Nephron (organoid): ENCODE measurements around the gene LGI4.
"Not testable (repeated sequence)": the region's sequence is repeated elsewhere in the genome, so short reads cannot be mapped to it uniquely, and the experiment has no call there.

ENCODE experiments used
- H3K27ac Mint-ChIP-seq, 3 experiments: 2 replicates each; pipeline ENCODE4 v1.8.0; 2020; ENCODE audit warnings: mixed read lengths in 3 of 3, mild to moderate bottlenecking in 2 of 3, moderate library complexity in 1 of 3
- H3K27me3 Mint-ChIP-seq: 2 replicates; pipeline ENCODE4 v1.8.0; 2021; ENCODE audit warnings: low read depth, mild to moderate bottlenecking, moderate library complexity, mixed read lengths
- H3K36me3 Mint-ChIP-seq: 2 replicates; pipeline ENCODE4 v1.8.0; 2020; ENCODE audit warnings: low read depth, mixed read lengths
- H3K4me1 Mint-ChIP-seq: 2 replicates; pipeline ENCODE4 v1.8.0; 2020; ENCODE audit warnings: mixed read lengths
- H3K4me3 Mint-ChIP-seq, 3 experiments: 2 replicates each; pipeline ENCODE4 v1.8.0; 2020; ENCODE audit warnings: mild to moderate bottlenecking in 3 of 3, mixed read lengths in 3 of 3, moderate library complexity in 2 of 3
- H3K9me3 Mint-ChIP-seq: 2 replicates; pipeline ENCODE4 v1.8.0; 2020; ENCODE audit warnings: mixed read lengths
- TF ChIP-seq, protein P1 (sequence below), 3 experiments: fragments of 200-600 bp; sonication (generic); IDR thresholded peaks; one replicate each; pipeline ENCODE4 v1.5.0; 2021; ENCODE audit warnings: antibody characterized with exemption in 3 of 3; ENCODE audit not compliant: unreplicated experiment in 3 of 3

Gene LGI4

DNA sequence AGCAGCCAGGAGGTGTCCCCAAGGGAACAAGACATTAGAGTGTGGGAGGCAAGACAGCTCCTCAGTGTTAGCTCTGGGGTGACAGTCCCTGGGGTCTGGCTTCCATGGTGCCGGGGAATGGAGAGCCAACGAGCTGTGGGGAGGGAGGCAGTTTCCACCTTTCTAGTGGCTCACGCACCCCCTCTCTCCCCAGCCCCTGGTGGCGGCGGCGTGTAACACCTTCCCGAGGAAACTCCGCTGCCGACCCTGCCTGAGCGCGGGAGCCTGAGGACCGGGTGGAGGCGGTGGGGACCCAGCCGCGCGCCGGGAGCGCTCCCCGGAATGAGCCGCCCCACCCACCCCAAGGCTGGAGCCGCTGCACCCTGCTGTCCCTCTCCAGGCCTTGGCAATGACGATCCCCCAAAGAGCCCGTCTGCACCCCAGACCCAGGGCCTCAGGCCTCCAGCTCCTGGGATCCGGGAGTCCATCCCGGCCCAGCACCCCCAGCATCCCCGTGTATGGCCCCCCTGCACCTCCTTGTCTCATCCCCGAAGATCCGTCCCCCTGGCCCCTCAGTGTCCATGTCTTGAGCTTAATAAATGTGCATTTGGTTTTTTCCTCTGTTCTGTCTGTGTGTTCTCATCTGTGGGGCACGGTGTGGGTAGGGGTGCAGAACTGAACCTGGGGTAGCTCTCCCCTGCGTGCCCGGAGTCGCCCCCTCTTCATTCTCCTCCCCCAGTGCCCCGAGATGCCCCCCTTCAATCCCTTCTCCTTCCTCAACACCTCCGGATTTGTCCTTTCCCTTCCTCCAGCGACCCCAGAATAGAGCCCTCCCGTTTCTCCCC is 19.1 kb upstream of the LGI4 start:
- peaks cover 80% of the 10 kb centered on the region for H3K27me3 Mint-ChIP-seq
- TF ChIP-seq, protein P1, sequence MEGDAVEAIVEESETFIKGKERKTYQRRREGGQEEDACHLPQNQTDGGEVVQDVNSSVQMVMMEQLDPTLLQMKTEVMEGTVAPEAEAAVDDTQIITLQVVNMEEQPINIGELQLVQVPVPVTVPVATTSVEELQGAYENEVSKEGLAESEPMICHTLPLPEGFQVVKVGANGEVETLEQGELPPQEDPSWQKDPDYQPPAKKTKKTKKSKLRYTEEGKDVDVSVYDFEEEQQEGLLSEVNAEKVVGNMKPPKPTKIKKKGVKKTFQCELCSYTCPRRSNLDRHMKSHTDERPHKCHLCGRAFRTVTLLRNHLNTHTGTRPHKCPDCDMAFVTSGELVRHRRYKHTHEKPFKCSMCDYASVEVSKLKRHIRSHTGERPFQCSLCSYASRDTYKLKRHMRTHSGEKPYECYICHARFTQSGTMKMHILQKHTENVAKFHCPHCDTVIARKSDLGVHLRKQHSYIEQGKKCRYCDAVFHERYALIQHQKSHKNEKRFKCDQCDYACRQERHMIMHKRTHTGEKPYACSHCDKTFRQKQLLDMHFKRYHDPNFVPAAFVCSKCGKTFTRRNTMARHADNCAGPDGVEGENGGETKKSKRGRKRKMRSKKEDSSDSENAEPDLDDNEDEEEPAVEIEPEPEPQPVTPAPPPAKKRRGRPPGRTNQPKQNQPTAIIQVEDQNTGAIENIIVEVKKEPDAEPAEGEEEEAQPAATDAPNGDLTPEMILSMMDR (IDR thresholded peaks at IDR 0.05; ENCODE audit: unreplicated experiment in 3 of 3) = peak; percentile 49 to 65 (median 59)
- no peaks in the 10 kb centered on the region for H3K9me3 Mint-ChIP-seq
- H3K27ac Mint-ChIP-seq = peak overlapping the region in 2 of 3 experiments; percentile 32 to 58
- H3K4me3 Mint-ChIP-seq = peak overlapping the region; percentile 84 to 87 (median 86)
- peaks cover 24% of the 10 kb centered on the region for H3K4me1 Mint-ChIP-seq
- no peaks in the 10 kb centered on the region for H3K36me3 Mint-ChIP-seq

DNA sequence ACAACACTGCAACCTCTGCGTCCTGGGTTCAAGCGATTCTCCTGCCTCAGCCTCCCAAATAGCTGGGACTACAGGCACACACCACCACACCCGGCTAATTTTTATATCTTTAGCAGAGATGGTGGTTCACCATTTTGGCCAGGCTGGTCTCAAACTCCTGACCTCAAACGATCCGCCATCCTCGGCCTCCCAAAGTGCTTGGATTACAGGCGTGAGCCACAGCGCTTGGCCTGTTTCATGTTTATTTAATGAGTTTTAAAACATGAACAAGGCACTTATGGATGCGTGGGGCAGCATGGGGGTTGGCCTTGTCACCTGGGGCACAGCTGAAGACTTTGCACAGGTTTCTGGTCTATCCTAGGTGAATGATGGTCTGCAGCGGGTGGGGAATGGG is 18.3 kb upstream of the LGI4 start:
- H3K36me3 Mint-ChIP-seq, H3K9me3 Mint-ChIP-seq, H3K27ac Mint-ChIP-seq: not testable (repeated sequence)
- Mint-ChIP-seq H3K27me3 (peaks cover 74% of the 10 kb centered on the region), H3K4me1 (peaks cover 24% of the 10 kb centered on the region), H3K4me3 (peak overlapping the region; percentile 26 to 71 (median 66))

DNA sequence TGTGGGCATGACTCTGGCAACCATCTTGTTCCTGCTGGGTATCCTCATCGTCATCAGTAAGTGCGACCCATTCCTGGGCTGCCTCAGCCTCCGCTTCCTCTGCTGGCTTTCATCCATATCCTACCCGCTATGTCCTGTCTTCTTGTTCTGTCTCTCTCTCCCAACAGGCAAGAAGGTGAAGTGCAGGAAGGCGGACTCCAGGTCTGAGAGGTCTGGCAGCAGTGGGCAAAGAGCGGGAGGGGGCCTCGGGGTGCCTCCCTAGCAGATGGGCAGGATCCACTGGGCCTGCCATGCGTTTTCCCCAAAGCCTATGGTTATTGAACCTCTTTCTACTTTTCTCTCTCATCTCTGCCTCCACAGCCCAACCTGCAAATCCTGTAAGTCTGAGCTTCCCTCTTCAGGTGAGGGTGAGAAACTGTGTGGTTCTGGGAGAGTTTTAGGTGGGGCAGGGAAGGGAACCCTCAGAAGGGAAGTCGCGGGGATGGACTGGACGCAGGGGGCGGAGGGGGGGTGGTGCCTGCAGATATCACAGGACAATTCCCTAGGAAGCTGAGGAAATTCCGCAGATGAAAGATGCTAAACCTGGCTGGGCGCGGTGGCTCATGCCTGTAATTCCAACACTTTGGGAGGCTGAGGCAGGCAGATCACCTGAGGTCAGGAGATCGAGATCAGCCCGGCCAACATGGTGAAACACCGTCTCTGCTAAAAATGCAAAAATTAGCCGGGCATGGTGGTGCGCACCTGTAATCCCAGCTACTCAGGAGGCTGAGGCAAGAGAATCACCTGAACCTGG is 16.6 kb upstream of the LGI4 start:
- Mint-ChIP-seq H3K4me1 (peaks cover 24% of the 10 kb centered on the region), H3K4me3 (no peak overlapping the region), H3K36me3 (no peaks in the 10 kb centered on the region), H3K27me3 (peaks cover 70% of the 10 kb centered on the region), H3K9me3 (no peaks in the 10 kb centered on the region), H3K27ac (no peak overlapping the region)
- TF ChIP-seq, protein P1 (IDR thresholded peaks at IDR 0.05; ENCODE audit: unreplicated experiment in 3 of 3) = no peak

DNA sequence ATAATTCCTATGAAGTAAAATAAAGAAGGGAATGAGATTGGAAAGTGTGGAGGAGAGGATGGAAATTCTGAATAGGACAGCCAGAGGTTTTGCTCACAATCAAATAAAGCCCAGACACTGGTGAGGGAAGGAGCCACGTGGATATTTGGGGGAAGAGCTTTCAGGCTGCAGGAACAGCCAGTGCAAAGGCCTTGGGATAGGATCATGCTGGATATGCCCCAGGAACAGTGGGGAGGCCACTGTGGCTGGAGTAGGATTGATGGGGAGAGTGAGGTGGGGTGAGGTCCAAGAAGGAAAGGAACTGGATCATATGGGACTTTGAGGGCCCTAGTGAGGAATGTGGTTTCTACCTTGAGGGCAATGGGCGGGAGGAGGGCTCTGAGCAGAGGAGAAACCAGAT is 15.6 kb upstream of the LGI4 start:
- Mint-ChIP-seq H3K27me3 (peaks cover 67% of the 10 kb centered on the region), H3K9me3 (no peaks in the 10 kb centered on the region), H3K36me3 (no peaks in the 10 kb centered on the region), H3K27ac (no peak overlapping the region), H3K4me3 (no peak overlapping the region), H3K4me1 (peaks cover 24% of the 10 kb centered on the region)
- TF ChIP-seq, protein P1 (IDR thresholded peaks at IDR 0.05; ENCODE audit: unreplicated experiment in 3 of 3) = no peak

DNA sequence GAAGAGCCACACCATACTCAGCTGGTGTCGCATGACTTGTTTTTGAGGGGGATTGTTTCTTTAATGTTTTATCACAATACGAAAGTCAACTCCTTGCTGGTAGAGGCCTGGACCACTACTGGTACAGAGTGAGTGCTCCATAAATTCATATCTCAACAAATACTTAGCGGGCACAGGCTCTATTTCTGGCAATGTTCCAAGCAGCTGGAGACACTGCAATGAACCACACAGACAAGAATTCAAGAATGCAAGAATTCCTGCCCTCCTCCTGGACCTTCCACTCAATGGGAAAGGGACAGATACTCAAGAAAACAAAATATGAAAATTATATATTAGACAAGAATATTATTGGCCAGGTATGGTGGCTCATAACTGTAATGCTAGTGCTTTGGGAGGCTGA is 14.6 kb upstream of the LGI4 start:
- Mint-ChIP-seq H3K4me3 (no peak overlapping the region), H3K36me3 (no peaks in the 10 kb centered on the region), H3K27ac (no peak overlapping the region), H3K4me1 (peaks cover 21% of the 10 kb centered on the region), H3K27me3 (peaks cover 67% of the 10 kb centered on the region), H3K9me3 (no peaks in the 10 kb centered on the region)
- TF ChIP-seq, protein P1 (IDR thresholded peaks at IDR 0.05; ENCODE audit: unreplicated experiment in 3 of 3) = no peak

DNA sequence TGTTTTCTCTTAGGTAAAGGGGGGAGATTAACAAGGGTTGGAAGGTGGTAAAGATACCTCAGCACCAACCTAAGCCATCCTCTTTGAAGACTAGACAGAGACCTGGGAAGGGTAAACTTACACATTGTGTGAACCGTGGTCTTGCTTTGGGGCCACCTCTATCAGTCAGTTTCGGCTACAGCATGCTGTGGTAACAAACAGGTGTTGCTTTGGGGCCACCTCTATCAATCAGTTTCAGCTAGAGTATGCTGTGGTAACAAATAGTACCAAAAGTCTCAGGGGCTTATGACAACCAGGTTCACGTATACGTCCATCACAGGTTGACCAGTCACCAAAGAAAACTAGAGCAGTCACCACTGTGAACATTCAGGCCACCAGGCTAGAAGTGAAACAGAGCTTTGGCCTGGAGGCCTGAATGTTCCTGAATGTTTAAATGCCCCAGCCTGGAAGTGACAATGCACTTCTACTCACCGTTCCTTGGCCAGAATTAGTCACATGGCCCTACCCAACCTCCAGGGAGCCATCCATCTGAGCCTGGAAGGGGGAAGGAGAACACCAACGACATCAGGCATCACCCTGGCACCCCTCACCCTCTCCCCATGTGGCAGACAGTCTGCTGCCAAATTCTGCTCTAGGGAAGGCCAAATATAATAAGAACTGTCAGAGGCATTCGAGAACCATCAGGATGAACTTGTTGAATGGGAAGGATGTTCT is 12.0 kb upstream of the LGI4 start:
- Mint-ChIP-seq H3K27ac (no peak overlapping the region), H3K4me1 (peaks cover 16% of the 10 kb centered on the region), H3K4me3 (no peak overlapping the region), H3K36me3 (no peaks in the 10 kb centered on the region), H3K27me3 (peaks cover 58% of the 10 kb centered on the region), H3K9me3 (no peaks in the 10 kb centered on the region)
- TF ChIP-seq, protein P1 (IDR thresholded peaks at IDR 0.05; ENCODE audit: unreplicated experiment in 3 of 3) = no peak
